VCaP (cell line): ENCODE data around the gene STAT4.

Source experiments
- H3K27ac ChIP-seq: fragments of 450-650 bp; 2 replicates; pipeline ENCODE4 v1.5.1; 2017
- TF ChIP-seq, protein P1 (sequence below): fragments of 450-650 bp; conservative IDR thresholded peaks from 2 replicates; pipeline ENCODE4 v1.5.1; 2017; ENCODE audit warnings: mild to moderate bottlenecking, moderate library complexity

Gene STAT4

GRCh38 chr2:191173206-191173605, 22.4 kb upstream of the STAT4 start:
- TF ChIP-seq, protein P1, sequence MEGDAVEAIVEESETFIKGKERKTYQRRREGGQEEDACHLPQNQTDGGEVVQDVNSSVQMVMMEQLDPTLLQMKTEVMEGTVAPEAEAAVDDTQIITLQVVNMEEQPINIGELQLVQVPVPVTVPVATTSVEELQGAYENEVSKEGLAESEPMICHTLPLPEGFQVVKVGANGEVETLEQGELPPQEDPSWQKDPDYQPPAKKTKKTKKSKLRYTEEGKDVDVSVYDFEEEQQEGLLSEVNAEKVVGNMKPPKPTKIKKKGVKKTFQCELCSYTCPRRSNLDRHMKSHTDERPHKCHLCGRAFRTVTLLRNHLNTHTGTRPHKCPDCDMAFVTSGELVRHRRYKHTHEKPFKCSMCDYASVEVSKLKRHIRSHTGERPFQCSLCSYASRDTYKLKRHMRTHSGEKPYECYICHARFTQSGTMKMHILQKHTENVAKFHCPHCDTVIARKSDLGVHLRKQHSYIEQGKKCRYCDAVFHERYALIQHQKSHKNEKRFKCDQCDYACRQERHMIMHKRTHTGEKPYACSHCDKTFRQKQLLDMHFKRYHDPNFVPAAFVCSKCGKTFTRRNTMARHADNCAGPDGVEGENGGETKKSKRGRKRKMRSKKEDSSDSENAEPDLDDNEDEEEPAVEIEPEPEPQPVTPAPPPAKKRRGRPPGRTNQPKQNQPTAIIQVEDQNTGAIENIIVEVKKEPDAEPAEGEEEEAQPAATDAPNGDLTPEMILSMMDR: no peak
- H3K27ac ChIP-seq: no peak overlapping the region

- TF ChIP-seq, protein P1: no peak
Measured at GRCh38 chr2:191171708-191172355, 21.0 kb upstream of the STAT4 start.

DNA sequence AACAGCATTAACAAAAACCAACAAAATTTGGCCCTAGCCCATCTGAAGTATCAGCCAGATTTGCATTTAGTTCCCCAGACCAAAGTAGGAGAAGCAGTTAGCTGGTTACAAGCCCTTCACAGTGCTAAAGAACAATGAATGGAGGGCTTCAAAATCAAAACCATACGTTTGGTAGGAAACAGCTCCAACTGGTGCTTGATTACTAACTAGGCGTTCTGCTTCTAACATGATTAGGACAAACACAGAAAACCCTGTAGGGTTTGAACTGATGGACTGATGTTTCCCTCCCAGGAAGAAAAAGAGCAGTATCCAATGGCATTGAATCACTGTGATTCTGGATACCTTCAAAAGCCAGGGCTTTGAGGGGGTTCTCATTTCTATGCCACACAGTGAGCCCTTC, 20.5 kb upstream of the STAT4 start:
- no peak overlapping the region for H3K27ac ChIP-seq
- TF ChIP-seq, protein P1: no peak

More at GRCh38 chr2:191171708-191172355, 21.0 kb upstream of the STAT4 start:
- no peak overlapping the region for H3K27ac ChIP-seq

DNA sequence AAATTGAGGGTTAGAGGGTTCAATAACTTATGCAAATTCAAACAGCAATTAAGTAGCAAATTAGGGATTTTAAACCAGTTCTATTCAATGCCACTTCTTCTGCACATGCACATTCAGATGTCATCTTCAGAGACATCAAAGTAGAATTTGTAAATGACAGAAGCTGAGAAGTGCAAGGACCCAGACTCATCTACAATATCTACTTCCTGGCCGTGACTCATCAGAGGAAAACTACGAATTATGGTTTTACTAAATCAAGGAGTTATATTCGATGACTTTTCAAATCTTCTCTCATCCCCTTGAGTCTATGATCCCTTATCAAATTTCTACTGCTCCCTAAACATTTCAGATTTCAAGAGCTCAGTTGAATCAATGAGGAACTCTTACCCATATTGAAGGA, 20.0 kb upstream of the STAT4 start:
- TF ChIP-seq, protein P1: no peak
- H3K27ac ChIP-seq: no peak overlapping the region

GRCh38 chr2:191170301-191170636, 19.5 kb upstream of the STAT4 start:
- no peak overlapping the region for H3K27ac ChIP-seq
- TF ChIP-seq, protein P1: no peak

DNA sequence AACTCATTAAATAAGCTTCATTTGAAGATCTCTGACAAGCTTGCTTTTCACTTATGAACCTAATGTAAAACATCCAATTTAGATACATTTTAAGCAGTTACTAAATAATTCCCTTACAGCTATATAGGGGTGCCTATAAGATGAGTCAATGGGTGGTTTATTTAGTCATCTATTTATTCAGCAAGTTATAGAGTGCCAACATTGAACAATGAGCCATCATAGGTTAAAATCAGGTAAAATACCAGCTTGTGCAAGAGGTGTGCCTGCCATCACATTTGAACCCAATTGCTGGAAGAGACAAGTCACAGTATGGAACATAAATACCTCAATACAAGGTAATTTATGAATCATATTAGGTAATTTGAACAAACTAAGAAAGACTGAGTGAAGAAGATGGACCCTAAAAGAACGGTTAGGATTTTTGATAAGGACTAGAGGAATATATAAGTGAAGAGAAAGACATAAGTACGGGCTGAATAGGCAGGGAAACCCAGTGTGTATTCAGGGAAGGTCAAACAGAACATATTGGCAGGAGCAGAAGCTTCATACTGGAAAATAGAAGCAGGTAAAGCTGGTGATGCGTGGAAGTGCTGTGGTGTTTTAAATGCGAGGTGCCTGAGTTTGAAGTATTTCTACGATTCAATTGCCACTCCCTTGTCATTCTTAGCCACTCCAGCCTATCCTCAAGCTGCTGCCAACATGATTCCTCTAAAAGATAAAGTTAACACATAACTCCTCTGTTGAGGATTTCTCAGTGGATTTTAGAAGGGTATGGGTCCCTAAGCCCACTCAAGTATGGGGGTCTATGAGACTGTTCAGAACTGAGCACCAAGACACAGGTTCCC, 18.9 kb upstream of the STAT4 start:
- TF ChIP-seq, protein P1: no peak
- H3K27ac ChIP-seq: no peak overlapping the region

- no peak overlapping the region for H3K27ac ChIP-seq
- TF ChIP-seq, protein P1: no peak
Measured at GRCh38 chr2:191167766-191168165, 17.0 kb upstream of the STAT4 start.
